HG03460 (cell line): Measurements from ENCODE around the gene SLC13A1.
"Not testable (repeated sequence)": the region's sequence is repeated elsewhere in the genome, so short reads cannot be mapped to it uniquely, and the experiment has no call there.

Source experiments
- ATAC-seq: cut with Tn5 transposase; IDR thresholded peaks from one replicate; pipeline ENCODE4 v1.9.1; 2021; ENCODE audit not compliant: unreplicated experiment

The SLC13A1 gene

GRCh38 chr7:123131961-123132360 lies 67.8 kb downstream of the SLC13A1 start:
- ATAC-seq = no peak

- ATAC-seq = no peak
Observed at GRCh38 chr7:123131556-123131955, 68.2 kb downstream of the SLC13A1 start.

- ATAC-seq = no peak
Observed at GRCh38 chr7:123131140-123131539, 68.6 kb downstream of the SLC13A1 start.

DNA sequence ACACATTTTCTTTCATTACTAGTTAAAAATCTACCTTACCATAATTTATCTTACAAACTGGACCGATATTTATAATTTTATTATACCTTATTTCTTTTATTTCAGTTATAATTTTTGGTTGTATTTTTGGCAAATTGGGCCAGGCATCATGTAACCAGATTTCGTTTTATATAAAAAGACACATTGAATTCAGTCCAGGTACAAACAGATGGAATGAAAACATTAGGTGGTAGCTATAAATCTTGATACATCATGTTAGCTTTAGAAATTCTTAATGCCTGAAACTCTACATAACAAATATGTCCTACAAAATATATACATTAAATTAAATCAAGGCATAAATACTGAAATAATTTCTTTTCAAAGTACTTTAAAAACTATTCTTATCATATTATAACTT lies 73.1 kb downstream of the SLC13A1 start:
- ATAC-seq = no peak

GRCh38 chr7:123126171-123126570 lies 73.6 kb downstream of the SLC13A1 start:
- no peak for ATAC-seq

DNA sequence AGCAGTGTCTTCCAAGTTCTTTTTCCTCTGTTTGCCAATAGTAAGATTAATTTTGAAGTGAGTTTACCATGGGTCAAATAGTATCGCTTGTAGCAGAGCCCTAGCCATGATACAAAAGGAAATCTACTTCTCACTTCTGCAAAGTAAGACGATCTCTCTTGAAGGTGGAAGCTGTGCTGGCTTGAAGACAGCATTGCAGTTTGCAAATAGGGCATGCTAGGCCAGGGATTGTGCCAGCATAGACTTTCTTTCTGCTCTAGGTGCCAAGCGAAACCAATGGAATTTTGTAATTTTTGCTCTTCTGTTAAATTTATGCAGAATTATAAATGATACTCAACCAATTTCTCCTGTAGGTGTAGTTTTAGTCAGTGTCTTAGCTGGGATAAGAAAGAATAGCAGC lies 74.5 kb downstream of the SLC13A1 start:
- ATAC-seq = no peak

- no peak for ATAC-seq
Observed at GRCh38 chr7:123122916-123123315, 76.9 kb downstream of the SLC13A1 start.

DNA sequence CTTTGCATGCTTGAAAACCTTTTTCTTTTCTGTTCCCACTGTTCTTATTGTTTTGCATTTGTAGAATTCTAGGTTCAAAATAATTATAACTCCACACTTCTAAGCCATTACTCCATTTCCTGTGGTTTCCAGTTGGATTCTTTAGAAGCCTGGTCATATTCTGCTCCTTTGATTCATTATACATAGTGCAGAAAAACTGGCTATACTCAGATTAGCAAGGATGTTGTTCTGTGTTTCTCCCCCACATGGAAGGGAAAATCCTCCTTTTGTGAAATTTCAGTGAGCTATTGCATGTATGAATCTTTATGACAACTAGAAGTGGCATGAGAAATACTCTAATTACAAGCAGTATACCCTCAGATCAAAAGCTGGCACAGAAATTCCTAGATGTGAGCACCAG lies 79.5 kb downstream of the SLC13A1 start:
- ATAC-seq = no peak

- no peak for ATAC-seq
Observed at GRCh38 chr7:123115331-123115730, 84.4 kb downstream of the SLC13A1 start.

DNA sequence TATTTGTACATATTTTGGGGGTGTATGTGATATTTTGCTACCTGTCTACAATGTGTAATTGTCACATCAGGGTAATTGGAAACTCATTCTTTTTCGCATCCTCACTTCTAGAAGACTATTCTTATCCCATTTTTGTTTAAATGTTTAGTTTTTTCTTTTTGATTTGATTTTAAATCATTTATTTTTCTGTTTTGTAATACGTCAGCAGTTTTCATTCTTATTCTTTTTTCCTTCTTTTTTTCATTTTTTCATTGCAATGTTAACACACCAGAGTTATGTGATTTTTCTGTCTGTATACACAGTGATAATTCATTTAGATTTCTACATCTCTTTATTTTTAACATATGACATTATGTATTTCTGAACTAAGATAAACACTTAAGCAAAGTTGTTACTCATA lies 85.5 kb downstream of the SLC13A1 start:
- ATAC-seq = no peak

DNA sequence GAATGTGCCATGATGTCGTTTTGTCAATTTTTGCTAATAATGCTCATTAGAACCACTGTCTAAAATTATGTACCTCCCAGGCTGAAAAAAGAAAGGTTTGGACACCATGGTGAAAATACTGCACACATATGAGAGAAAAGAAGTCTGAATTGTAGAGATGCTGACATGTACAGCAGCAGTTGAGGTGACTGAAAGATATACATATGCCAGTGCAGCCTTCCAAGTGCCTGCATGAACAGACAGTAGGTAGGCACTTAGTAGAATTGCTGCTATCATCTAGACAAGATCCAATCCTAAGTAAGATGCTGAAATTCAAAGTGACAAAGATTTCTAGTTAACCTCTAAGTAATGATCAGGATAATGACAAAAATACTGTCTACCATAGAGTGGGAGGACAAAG lies 86.9 kb downstream of the SLC13A1 start:
- ATAC-seq = no peak

DNA sequence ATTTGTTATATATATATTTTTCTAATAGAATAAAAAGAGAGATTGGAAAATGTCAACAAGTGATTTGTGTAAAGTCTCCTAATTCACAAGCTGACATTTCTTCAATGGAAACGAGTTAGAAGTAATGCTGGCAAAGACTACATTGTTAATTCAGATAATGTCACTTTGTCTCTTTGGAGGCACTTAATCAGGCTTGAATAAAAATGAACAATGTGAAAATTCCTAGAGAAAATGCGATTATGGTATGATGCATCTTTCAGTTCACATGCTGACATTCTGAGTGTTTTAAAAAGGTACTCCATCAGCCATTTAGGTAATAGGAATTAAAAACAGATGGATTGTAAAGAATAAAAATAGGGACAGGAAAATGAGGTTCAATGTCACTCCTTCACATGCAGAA lies 100.1 kb downstream of the SLC13A1 start:
- no peak for ATAC-seq

DNA sequence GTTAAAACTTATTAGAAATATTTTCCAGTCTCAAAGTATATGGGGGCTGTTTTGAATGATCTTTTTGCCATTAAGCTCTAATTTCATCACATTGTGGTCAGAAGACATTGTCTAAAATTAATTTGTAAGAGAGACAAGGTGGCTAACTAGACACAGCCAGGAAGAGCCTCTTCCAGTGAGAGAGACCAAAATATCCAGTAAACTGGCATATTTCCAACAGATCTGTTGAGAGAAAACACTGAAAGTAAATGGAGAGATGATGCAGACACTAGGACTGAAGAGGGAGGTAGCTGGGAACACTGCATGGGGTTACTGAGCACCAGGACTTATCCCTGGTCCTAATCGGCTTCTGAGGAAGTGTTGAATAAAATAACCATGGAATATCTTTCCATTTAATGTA lies 102.8 kb downstream of the SLC13A1 start:
- no peak for ATAC-seq

DNA sequence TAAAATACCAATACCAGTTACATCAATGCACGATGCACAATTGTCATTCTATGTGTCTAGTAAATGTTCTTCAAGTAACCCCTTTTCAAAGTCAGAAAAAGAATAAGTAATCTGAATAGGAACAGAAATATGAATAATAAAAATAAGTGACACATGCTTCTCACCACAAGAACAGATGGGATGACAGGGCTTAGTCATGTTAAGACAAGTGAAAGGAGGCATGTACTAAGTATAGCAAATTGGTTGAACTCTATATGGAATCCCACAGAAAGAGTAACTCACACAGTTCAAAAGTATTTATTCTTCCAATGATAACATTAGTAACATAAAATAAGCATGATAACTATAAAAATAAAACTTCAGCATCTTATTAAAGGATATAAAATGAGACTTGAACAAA lies 103.3 kb downstream of the SLC13A1 start:
- no peak for ATAC-seq

- no peak for ATAC-seq
Observed at GRCh38 chr7:123090456-123090855, 109.3 kb downstream of the SLC13A1 start.

- not testable (repeated sequence) for ATAC-seq
Observed at GRCh38 chr7:123086910-123087309, 112.9 kb downstream of the SLC13A1 start.

- ATAC-seq = not testable (repeated sequence)
Observed at GRCh38 chr7:123084861-123085260, 114.9 kb downstream of the SLC13A1 start.

DNA sequence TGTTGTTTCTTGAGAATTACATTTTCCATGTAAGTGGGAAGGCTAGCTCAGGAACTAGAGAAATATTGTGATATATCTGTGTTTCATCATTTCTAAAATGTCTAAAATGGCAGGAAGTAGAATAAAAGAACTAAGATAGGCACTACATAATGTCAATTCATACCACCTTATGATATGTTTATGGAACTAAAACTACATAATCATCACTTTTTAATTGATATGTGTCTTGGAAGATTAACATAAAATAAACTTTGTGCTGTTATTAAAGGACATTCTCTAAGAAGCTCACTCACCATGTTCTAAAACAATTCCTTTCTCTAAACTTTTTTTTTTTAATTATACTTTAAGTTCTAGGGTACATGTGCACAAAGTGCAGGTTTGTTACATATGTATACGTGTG lies 120.7 kb downstream of the SLC13A1 start:
- no peak for ATAC-seq

DNA sequence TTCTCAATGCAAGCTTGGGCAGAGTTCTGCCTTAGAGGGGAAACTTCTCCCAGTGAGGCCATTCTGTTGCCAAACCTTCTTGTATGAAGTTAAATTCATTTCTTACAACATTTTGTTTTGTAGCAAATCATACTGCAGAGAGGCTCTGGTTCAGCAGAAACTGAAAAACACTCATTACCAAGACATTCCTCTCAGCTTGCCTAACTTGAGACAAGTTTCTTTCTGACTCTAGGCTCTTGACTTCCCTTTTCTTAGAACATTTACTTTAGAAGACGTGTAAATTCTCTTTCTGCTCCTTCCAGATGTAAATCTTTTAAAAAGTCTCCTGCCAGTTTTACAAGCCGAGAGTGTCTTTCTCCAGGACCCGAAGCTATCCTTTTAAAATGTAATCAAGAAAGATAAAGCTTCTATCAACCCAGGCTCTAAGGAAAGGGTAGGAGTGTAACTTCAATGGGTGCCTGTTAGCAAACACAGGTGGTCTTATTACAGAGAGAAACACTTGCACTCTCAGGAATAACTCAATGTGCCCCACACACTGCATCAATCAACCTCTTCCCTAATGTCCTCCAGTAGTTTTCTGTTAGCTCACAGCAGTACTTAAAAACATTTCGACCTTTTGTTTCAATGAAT lies 123.8 kb downstream of the SLC13A1 start:
- ATAC-seq = no peak

GRCh38 chr7:123070702-123071286 lies 129.0 kb downstream of the SLC13A1 start:
- ATAC-seq = no peak

GRCh38 chr7:123067814-123068213 lies 132.0 kb downstream of the SLC13A1 start:
- ATAC-seq = no peak
